Neural cell (in vitro differentiated cells): ENCODE data around the gene FAR2. TPM values are rescaled to one million over a fixed set of nuclear protein-coding genes. Genes with fewer than 3 reads are reported as not detected.

ENCODE experiments used
- H2AFZ ChIP-seq: fragments of 200-600, 300-800 bp; sonication (generic), shearing (Covaris generic); 2 replicates; pipeline ENCODE4 v1.6.0; 2014; ENCODE audit warnings: low read depth, mild to moderate bottlenecking, antibody characterized with exemption, low read length, moderate library complexity
- H3F3A ChIP-seq: fragments of 200-600 bp; shearing (Covaris generic); 2 replicates; pipeline ENCODE4 v1.6.1; 2016; ENCODE audit warnings: mild to moderate bottlenecking, moderate library complexity, mixed read lengths, antibody characterized with exemption, low read length; ENCODE audit not compliant: insufficient read depth, poor library complexity, severe bottlenecking
- H3K27ac ChIP-seq: fragments of 200-600, 300-800 bp; sonication (generic), shearing (Covaris generic); 2 replicates; pipeline ENCODE4 v1.5.1; 2014; ENCODE audit warnings: mild to moderate bottlenecking, low read length, moderate library complexity
- H3K27me3 ChIP-seq: fragments of 300-800, 200-600 bp; sonication (generic), shearing (Covaris generic); 2 replicates; pipeline ENCODE4 v1.6.0; 2014; ENCODE audit warnings: mild to moderate bottlenecking, low read depth, low read length, moderate library complexity; ENCODE audit not compliant: insufficient read depth
- H3K36me3 ChIP-seq: fragments of 300-800, 200-600 bp; sonication (generic), shearing (Covaris generic); 2 replicates; pipeline ENCODE4 v1.5.1; 2014; ENCODE audit warnings: mild to moderate bottlenecking, antibody characterized with exemption, low read length, moderate library complexity; ENCODE audit not compliant: insufficient read depth
- H3K4me2 ChIP-seq: fragments of 300-800, 200-600 bp; sonication (generic), shearing (Covaris generic); 2 replicates; pipeline ENCODE4 v1.6.0; 2014; ENCODE audit warnings: mild to moderate bottlenecking, low read length
- H3K4me3 ChIP-seq: fragments of 300-800, 200-600 bp; sonication (generic), shearing (Covaris generic); 2 replicates; pipeline ENCODE4 v1.5.1; 2014; ENCODE audit warnings: mild to moderate bottlenecking, low read length, moderate library complexity
- H3K79me2 ChIP-seq: fragments of 200-600 bp; shearing (Covaris generic); replicated peaks from 2 replicates; pipeline ENCODE4 v1.6.0; 2014; ENCODE audit warnings: mild to moderate bottlenecking, low read length, moderate library complexity; ENCODE audit not compliant: insufficient read depth
- H3K9ac ChIP-seq: fragments of 300-800, 200-600 bp; sonication (generic), shearing (Covaris generic); 2 replicates; pipeline ENCODE4 v1.6.1; 2016; ENCODE audit warnings: mild to moderate bottlenecking, low read length, mixed read lengths
- H3K9me2 ChIP-seq: fragments of 200-600 bp; shearing (Covaris generic); 2 replicates; pipeline ENCODE4 v1.6.1; 2016; ENCODE audit warnings: mild to moderate bottlenecking, low read length, mixed read lengths; ENCODE audit not compliant: insufficient read depth
- H3K9me3 ChIP-seq: fragments of 200-600, 300-800 bp; sonication (generic), shearing (Covaris generic); 2 replicates; pipeline ENCODE4 v1.6.1; 2016; ENCODE audit warnings: mild to moderate bottlenecking, mixed run types, low read length, moderate library complexity, mixed read lengths
- H4K20me1 ChIP-seq: fragments of 200-600 bp; shearing (Covaris generic); 2 replicates; pipeline ENCODE4 v1.6.1; 2016; ENCODE audit warnings: mild to moderate bottlenecking, mixed run types; ENCODE audit not compliant: insufficient read depth
- EP300 ChIP-seq: fragments of 450-650 bp; conservative IDR thresholded peaks from 2 replicates; pipeline ENCODE4 v1.6.1; 2014; ENCODE audit warnings: antibody characterized with exemption, mild to moderate bottlenecking, moderate library complexity; ENCODE audit not compliant: poor library complexity, severe bottlenecking
- EZH2 ChIP-seq: fragments of 200-600, 300-800 bp; shearing (Covaris generic), sonication (generic); IDR thresholded peaks from 2 replicates; pipeline ENCODE4 v1.6.1; 2014; ENCODE audit warnings: antibody characterized with exemption, low read length, borderline replicate concordance, mild to moderate bottlenecking; ENCODE audit not compliant: insufficient read depth, poor library complexity, severe bottlenecking
- MXI1 ChIP-seq: fragments of 450-650 bp; conservative IDR thresholded peaks from 2 replicates; pipeline ENCODE4 v1.6.1; 2014; ENCODE audit warnings: antibody characterized with exemption, mild to moderate bottlenecking; ENCODE audit not compliant: poor library complexity, severe bottlenecking
- POLR2AphosphoS5 ChIP-seq: IDR thresholded peaks from 2 replicates; pipeline ENCODE4 v1.6.1; 2012
- RAD21 ChIP-seq: fragments of 450-650 bp; conservative IDR thresholded peaks from 2 replicates; pipeline ENCODE4 v1.6.1; 2014; ENCODE audit warnings: antibody characterized with exemption, mild to moderate bottlenecking, moderate library complexity
- SMC3 ChIP-seq: fragments of 450-650 bp; conservative IDR thresholded peaks from 2 replicates; pipeline ENCODE4 v1.6.1; 2014; ENCODE audit warnings: antibody characterized with exemption, mild to moderate bottlenecking, moderate library complexity; ENCODE audit not compliant: poor library complexity
- TAF1 ChIP-seq: IDR thresholded peaks from 2 replicates; pipeline ENCODE4 v1.6.1; 2012; ENCODE audit warnings: low read depth
- polyA plus RNA-seq: library from polyadenylated mRNA; depleted of rRNA; stranded (reverse); fragments of >200 nt; gene quantifications from 2 replicates; pipeline ENCODE4 v1.2.3, GENCODE V29; 2014
- TF ChIP-seq, protein P1 (sequence below): fragments of 450-650 bp; IDR thresholded peaks from 2 replicates; pipeline ENCODE4 v1.5.1; 2014; ENCODE audit warnings: antibody characterized with exemption, mild to moderate bottlenecking, moderate library complexity; ENCODE audit not compliant: poor library complexity, severe bottlenecking
- TF ChIP-seq, protein P2 (sequence below): IDR thresholded peaks from 2 replicates; pipeline ENCODE4 v1.6.1; 2012; ENCODE audit warnings: borderline replicate concordance

Gene FAR2
- polyA plus RNA-seq, 1 donor from 2014 or later = 0.99 TPM

DNA sequence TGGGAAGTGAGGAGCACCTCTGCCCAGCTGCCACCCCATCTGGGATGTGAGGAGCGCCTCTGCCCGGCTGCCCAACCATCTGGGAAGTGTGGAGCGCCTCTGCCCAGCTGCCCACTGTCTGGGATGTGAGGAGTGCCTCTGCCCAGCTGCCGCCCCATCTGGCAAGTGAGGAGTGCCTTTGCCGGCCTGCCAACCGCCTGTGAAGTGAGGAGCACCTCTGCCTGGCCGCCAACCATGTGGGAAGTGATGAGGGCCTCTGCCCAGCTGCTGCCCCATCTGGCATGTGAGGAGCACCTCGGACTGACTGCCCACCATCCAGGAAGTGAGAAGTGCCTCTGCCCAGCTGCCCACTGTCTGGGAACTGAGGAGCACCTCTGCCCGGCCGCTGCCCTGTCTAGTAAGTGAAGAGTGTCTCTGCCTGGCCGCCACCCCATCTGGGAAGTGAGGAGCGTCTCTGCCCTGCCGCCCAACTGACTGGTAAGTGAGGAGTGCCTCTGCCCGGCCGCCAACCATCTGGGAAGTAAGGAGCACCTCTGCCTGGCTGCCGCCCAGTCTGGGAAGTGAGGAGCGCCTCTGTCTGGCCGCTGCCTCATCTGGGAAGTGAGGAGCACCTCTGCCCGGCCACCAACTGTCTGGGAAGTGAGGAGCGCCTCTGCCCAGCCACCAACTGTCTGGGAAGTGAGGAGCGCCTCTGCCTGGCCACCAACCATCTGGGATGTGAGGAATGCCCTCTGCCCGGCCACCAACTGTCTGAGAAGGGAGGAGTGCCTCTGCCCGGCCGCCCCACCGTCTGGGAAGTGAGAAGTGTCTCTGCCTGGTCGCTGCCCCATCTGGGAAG is 22.6 kb downstream of the FAR2 start:
- no peaks in the 10 kb centered on the region for H3K9me3 ChIP-seq
- H3K4me2 ChIP-seq = no peak overlapping the region
- TF ChIP-seq TAF1 = no peak
- TF ChIP-seq, protein P1, sequence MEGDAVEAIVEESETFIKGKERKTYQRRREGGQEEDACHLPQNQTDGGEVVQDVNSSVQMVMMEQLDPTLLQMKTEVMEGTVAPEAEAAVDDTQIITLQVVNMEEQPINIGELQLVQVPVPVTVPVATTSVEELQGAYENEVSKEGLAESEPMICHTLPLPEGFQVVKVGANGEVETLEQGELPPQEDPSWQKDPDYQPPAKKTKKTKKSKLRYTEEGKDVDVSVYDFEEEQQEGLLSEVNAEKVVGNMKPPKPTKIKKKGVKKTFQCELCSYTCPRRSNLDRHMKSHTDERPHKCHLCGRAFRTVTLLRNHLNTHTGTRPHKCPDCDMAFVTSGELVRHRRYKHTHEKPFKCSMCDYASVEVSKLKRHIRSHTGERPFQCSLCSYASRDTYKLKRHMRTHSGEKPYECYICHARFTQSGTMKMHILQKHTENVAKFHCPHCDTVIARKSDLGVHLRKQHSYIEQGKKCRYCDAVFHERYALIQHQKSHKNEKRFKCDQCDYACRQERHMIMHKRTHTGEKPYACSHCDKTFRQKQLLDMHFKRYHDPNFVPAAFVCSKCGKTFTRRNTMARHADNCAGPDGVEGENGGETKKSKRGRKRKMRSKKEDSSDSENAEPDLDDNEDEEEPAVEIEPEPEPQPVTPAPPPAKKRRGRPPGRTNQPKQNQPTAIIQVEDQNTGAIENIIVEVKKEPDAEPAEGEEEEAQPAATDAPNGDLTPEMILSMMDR = no peak
- TF ChIP-seq, protein P2, sequence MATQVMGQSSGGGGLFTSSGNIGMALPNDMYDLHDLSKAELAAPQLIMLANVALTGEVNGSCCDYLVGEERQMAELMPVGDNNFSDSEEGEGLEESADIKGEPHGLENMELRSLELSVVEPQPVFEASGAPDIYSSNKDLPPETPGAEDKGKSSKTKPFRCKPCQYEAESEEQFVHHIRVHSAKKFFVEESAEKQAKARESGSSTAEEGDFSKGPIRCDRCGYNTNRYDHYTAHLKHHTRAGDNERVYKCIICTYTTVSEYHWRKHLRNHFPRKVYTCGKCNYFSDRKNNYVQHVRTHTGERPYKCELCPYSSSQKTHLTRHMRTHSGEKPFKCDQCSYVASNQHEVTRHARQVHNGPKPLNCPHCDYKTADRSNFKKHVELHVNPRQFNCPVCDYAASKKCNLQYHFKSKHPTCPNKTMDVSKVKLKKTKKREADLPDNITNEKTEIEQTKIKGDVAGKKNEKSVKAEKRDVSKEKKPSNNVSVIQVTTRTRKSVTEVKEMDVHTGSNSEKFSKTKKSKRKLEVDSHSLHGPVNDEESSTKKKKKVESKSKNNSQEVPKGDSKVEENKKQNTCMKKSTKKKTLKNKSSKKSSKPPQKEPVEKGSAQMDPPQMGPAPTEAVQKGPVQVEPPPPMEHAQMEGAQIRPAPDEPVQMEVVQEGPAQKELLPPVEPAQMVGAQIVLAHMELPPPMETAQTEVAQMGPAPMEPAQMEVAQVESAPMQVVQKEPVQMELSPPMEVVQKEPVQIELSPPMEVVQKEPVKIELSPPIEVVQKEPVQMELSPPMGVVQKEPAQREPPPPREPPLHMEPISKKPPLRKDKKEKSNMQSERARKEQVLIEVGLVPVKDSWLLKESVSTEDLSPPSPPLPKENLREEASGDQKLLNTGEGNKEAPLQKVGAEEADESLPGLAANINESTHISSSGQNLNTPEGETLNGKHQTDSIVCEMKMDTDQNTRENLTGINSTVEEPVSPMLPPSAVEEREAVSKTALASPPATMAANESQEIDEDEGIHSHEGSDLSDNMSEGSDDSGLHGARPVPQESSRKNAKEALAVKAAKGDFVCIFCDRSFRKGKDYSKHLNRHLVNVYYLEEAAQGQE = no peak
- no peak for TF ChIP-seq EZH2
- no peak for TF ChIP-seq SMC3
- TF ChIP-seq EP300 = no peak
- TF ChIP-seq RAD21 = no peak
- TF ChIP-seq MXI1 = no peak
- H3K79me2 ChIP-seq = no peaks in the 10 kb centered on the region
- no peaks in the 10 kb centered on the region for H3K36me3 ChIP-seq
- no peak overlapping the region for H2AFZ ChIP-seq
- H3K9me2 ChIP-seq = no peaks in the 10 kb centered on the region
- H3K9ac ChIP-seq = no peak overlapping the region
- no peaks in the 10 kb centered on the region for H4K20me1 ChIP-seq
- H3F3A ChIP-seq = no peaks in the 10 kb centered on the region
- H3K4me3 ChIP-seq = no peak overlapping the region
- no peak overlapping the region for H3K27ac ChIP-seq
- no peaks in the 10 kb centered on the region for H3K27me3 ChIP-seq

DNA sequence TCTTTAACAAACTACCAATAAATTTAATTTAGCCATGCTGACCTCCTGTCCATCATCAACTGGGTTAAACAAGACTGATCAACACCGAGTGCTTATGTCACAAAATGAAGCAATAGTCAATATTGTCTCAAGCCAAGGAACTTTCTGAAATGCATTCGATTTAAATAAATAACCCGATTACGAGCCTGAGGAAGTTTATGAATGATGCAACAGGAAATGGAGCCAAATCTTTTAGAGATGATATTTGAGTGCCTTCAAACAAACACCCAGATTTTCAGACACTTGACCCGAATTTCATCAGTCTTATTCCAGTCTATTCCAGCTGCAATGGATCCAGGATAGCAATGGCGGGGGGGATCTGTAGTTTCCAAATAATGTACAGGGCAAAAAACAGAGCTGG is 27.9 kb downstream of the FAR2 start:
- Histone ChIP-seq H3K9ac (no peak overlapping the region), H3K9me2 (no peaks in the 10 kb centered on the region), H3K4me3 (no peak overlapping the region)

More for the DNA sequence above, 27.9 kb downstream of the FAR2 start:
- Histone ChIP-seq H3F3A (no peaks in the 10 kb centered on the region), H3K27me3 (no peaks in the 10 kb centered on the region), H3K27ac (no peak overlapping the region), H2AFZ (no peak overlapping the region), H3K79me2 (no peaks in the 10 kb centered on the region), H3K9me3 (no peaks in the 10 kb centered on the region), H4K20me1 (no peaks in the 10 kb centered on the region), H3K36me3 (no peaks in the 10 kb centered on the region), H3K4me2 (no peak overlapping the region)
- TF ChIP-seq RAD21 (no peak), MXI1 (no peak), EZH2 (no peak), TAF1 (no peak), POLR2AphosphoS5 (no peak), SMC3 (no peak), EP300 (no peak)
- TF ChIP-seq, protein P1 = no peak
- TF ChIP-seq, protein P2 = no peak
